Adrenal gland (tissue), 5 donors: Measurements from ENCODE around the gene CAND2.

Experiments used
- POLR2A ChIP-seq, 2 donors: fragments of 450-650 bp; IDR thresholded peaks; one replicate each; pipeline ENCODE4 v1.6.1; 2017; ENCODE audit warnings: antibody characterized with exemption in 2 of 2, mild to moderate bottlenecking in 2 of 2, moderate library complexity in 1 of 2
- TF ChIP-seq, protein P1 (sequence below), 6 experiments: fragments of 450-650 bp in 4 of 6; fragments of 200-600 bp in 2 of 6; sonication (generic) in 1 of 6; IDR thresholded peaks; 1 replicate in 5 of 6; 2 replicates in 1 of 6; pipeline versions ENCODE4 v1.5.1 to v1.8.0; 2016 to 2021; ENCODE audit warnings: antibody characterized with exemption in 6 of 6, mild to moderate bottlenecking in 2 of 6, moderate library complexity in 1 of 6
- donor health status: DM: no; HTN: no; CAD: no.

DNA sequence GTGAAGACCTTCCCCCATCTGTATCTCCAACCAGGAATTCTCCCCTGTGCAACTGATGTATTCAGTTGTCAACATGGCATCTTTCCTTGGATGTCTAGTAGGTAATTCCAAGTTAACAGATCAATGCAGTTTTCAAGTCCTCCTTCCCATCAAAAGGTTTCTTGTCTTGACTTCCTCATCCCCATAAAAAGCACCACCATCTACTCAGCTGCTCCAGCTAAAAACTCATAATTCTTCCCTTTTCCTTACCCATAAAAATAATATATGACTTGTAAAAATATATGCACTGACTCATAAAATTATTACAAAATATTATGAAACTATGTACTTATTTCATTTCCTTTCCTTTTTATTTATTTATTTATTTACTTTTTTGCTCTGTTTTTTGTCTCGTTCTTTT lies 5.0 kb upstream of the CAND2 start:
- TF ChIP-seq, protein P1, sequence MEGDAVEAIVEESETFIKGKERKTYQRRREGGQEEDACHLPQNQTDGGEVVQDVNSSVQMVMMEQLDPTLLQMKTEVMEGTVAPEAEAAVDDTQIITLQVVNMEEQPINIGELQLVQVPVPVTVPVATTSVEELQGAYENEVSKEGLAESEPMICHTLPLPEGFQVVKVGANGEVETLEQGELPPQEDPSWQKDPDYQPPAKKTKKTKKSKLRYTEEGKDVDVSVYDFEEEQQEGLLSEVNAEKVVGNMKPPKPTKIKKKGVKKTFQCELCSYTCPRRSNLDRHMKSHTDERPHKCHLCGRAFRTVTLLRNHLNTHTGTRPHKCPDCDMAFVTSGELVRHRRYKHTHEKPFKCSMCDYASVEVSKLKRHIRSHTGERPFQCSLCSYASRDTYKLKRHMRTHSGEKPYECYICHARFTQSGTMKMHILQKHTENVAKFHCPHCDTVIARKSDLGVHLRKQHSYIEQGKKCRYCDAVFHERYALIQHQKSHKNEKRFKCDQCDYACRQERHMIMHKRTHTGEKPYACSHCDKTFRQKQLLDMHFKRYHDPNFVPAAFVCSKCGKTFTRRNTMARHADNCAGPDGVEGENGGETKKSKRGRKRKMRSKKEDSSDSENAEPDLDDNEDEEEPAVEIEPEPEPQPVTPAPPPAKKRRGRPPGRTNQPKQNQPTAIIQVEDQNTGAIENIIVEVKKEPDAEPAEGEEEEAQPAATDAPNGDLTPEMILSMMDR (IDR thresholded peaks at IDR 0.05), result no peak
- TF ChIP-seq POLR2A (IDR thresholded peaks at IDR 0.05), result no peak
